ENCODE data around the gene DRAP1. TPM values are rescaled to one million over a fixed set of nuclear protein-coding genes. Genes with fewer than 3 reads are reported as not detected.

DRAP1 gene
- total and polyA plus RNA-seq, 2 experiments from 2014 or later = 121 to 294 TPM

DNA sequence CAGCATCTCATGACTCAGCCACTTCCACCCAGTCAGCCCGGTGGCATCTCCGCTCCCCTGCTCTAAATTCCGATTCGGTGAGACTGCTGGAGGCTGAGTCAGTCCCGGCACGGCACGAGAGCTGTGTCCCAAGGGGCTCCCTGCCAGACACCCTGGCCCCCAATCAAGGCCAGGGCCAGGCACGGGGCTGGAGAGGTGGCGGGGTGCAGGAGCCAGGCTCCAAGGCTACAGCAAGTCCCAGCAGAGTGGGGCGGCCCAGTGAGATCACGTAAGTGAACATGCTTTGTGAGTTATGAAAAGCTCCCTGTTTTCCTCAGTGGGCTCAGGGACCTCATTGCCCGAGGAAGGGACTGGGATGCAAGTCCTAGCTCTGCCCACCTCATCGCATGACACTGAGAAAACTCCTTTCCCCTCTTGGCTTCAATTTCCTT, 3.4 kb upstream of the DRAP1 start (continued):
- TF ChIP-seq, protein P1, sequence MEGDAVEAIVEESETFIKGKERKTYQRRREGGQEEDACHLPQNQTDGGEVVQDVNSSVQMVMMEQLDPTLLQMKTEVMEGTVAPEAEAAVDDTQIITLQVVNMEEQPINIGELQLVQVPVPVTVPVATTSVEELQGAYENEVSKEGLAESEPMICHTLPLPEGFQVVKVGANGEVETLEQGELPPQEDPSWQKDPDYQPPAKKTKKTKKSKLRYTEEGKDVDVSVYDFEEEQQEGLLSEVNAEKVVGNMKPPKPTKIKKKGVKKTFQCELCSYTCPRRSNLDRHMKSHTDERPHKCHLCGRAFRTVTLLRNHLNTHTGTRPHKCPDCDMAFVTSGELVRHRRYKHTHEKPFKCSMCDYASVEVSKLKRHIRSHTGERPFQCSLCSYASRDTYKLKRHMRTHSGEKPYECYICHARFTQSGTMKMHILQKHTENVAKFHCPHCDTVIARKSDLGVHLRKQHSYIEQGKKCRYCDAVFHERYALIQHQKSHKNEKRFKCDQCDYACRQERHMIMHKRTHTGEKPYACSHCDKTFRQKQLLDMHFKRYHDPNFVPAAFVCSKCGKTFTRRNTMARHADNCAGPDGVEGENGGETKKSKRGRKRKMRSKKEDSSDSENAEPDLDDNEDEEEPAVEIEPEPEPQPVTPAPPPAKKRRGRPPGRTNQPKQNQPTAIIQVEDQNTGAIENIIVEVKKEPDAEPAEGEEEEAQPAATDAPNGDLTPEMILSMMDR (conservative IDR thresholded peaks at IDR 0.05; ENCODE audit: low read depth in 2 of 2) = no peak
- TF ChIP-seq ZNF331 (CRISPR knock-in tag; IDR thresholded peaks at IDR 0.05; ENCODE audit: low read depth) (no peak), POLR2AphosphoS5 (IDR thresholded peaks at IDR 0.05; ENCODE audit: low read depth) (no peak), EZH2 (IDR thresholded peaks at IDR 0.05; ENCODE audit: low read depth, unreplicated experiment) (no peak), NANOG (IDR thresholded peaks at IDR 0.05; ENCODE audit: borderline replicate concordance) (no peak), CREB1 (CRISPR knock-in tag; IDR thresholded peaks at IDR 0.05; ENCODE audit: low read depth) (no peak), ZNF114 (CRISPR knock-in tag; IDR thresholded peaks at IDR 0.05) (no peak), JUNB (IDR thresholded peaks at IDR 0.05; ENCODE audit: unreplicated experiment) (no peak)
- TF ChIP-seq, protein P2, sequence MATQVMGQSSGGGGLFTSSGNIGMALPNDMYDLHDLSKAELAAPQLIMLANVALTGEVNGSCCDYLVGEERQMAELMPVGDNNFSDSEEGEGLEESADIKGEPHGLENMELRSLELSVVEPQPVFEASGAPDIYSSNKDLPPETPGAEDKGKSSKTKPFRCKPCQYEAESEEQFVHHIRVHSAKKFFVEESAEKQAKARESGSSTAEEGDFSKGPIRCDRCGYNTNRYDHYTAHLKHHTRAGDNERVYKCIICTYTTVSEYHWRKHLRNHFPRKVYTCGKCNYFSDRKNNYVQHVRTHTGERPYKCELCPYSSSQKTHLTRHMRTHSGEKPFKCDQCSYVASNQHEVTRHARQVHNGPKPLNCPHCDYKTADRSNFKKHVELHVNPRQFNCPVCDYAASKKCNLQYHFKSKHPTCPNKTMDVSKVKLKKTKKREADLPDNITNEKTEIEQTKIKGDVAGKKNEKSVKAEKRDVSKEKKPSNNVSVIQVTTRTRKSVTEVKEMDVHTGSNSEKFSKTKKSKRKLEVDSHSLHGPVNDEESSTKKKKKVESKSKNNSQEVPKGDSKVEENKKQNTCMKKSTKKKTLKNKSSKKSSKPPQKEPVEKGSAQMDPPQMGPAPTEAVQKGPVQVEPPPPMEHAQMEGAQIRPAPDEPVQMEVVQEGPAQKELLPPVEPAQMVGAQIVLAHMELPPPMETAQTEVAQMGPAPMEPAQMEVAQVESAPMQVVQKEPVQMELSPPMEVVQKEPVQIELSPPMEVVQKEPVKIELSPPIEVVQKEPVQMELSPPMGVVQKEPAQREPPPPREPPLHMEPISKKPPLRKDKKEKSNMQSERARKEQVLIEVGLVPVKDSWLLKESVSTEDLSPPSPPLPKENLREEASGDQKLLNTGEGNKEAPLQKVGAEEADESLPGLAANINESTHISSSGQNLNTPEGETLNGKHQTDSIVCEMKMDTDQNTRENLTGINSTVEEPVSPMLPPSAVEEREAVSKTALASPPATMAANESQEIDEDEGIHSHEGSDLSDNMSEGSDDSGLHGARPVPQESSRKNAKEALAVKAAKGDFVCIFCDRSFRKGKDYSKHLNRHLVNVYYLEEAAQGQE (IDR thresholded peaks at IDR 0.05; ENCODE audit: unreplicated experiment) = no peak

DNA sequence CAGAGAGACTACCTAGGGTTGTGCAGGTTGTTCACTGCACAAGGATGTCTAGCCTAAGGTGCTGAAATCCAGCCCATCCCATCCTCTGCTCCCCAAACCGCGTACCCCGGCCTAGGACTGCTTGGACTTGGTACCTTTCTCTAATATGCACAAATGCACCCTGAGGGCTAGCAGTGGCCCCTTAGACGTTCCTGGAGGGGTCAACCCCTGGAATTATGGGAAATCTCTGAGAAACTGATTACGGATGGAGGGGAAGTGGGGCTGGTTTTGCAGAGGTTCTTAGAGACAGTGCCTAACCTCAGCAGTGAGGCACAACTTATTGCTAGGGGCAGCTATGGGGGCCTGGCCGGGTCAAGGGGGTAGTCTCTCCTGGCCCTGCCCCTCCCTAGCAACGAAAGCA, 2.8 kb upstream of the DRAP1 start:
- ATAC-seq (no peak), DNase-seq (ENCODE audit: low spot score) (no peak)
- no peak overlapping the region for H2AFZ ChIP-seq
- peaks cover 10% of the 10 kb centered on the region for H3K4me1 ChIP-seq (ENCODE audit: insufficient read depth)
- no peak overlapping the region for H3K27ac ChIP-seq (ENCODE audit: low read depth)
- Mint-ChIP-seq H3K9me3 (no peaks in the 10 kb centered on the region), H3K27ac (no peak overlapping the region), H3K36me3 (ENCODE audit: low read depth) (peaks cover 3% of the 10 kb centered on the region; the same call in 1 of the 3 replicates), H3K27me3 (ENCODE audit: insufficient read depth, low read depth, poor library complexity) (peaks cover 23% of the 10 kb centered on the region), H3K4me1 (peaks cover 10% of the 10 kb centered on the region), H3K4me3 (peak overlapping the region; percentile 42; the same call in 1 of the 3 replicates)
- no peak overlapping the region for H3K4me3 ChIP-seq
- H3K4me2 ChIP-seq = no peak overlapping the region
- 0 out of 2 replicates have a peak, but pooled peaks cover 6% of the 10 kb centered on the region for H3F3A ChIP-seq (replicated peaks; ENCODE audit: low read depth)
- no peaks in the 10 kb centered on the region for H3K36me3 ChIP-seq (ENCODE audit: insufficient read depth)
- H4K20me1 ChIP-seq (replicated peaks; ENCODE audit: insufficient read depth) = no peaks in the 10 kb centered on the region
- no peaks in the 10 kb centered on the region for H3K9me2 ChIP-seq (ENCODE audit: insufficient read depth)
- H3K27me3 ChIP-seq (ENCODE audit: insufficient read depth) = no peaks in the 10 kb centered on the region
- TF ChIP-seq ZNF331 (CRISPR knock-in tag; IDR thresholded peaks at IDR 0.05; ENCODE audit: low read depth) = no peak
- TF ChIP-seq, protein P1 (conservative IDR thresholded peaks at IDR 0.05; ENCODE audit: low read depth in 2 of 2) = no peak
- TF ChIP-seq ZNF114 (CRISPR knock-in tag; IDR thresholded peaks at IDR 0.05) = no peak
- TF ChIP-seq, protein P3, sequence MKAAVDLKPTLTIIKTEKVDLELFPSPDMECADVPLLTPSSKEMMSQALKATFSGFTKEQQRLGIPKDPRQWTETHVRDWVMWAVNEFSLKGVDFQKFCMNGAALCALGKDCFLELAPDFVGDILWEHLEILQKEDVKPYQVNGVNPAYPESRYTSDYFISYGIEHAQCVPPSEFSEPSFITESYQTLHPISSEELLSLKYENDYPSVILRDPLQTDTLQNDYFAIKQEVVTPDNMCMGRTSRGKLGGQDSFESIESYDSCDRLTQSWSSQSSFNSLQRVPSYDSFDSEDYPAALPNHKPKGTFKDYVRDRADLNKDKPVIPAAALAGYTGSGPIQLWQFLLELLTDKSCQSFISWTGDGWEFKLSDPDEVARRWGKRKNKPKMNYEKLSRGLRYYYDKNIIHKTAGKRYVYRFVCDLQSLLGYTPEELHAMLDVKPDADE (IDR thresholded peaks at IDR 0.05) = no peak
- H3K79me2 ChIP-seq (replicated peaks; ENCODE audit: insufficient read depth) = peaks cover 7% of the 10 kb centered on the region
